Midbrain (tissue), 1 donor: ENCODE data around the gene GTF3C5.
"Not testable (repeated sequence)": the region's sequence is repeated elsewhere in the genome, so short reads cannot be mapped to it uniquely, and the experiment has no call there.

Source experiments
- DNase-seq: peaks from one replicate; lab custom pipeline; 2025; lab: John Stamatoyannopoulos, UW

The GTF3C5 gene, protein sequence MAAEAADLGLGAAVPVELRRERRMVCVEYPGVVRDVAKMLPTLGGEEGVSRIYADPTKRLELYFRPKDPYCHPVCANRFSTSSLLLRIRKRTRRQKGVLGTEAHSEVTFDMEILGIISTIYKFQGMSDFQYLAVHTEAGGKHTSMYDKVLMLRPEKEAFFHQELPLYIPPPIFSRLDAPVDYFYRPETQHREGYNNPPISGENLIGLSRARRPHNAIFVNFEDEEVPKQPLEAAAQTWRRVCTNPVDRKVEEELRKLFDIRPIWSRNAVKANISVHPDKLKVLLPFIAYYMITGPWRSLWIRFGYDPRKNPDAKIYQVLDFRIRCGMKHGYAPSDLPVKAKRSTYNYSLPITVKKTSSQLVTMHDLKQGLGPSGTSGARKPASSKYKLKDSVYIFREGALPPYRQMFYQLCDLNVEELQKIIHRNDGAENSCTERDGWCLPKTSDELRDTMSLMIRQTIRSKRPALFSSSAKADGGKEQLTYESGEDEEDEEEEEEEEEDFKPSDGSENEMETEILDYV

DNA sequence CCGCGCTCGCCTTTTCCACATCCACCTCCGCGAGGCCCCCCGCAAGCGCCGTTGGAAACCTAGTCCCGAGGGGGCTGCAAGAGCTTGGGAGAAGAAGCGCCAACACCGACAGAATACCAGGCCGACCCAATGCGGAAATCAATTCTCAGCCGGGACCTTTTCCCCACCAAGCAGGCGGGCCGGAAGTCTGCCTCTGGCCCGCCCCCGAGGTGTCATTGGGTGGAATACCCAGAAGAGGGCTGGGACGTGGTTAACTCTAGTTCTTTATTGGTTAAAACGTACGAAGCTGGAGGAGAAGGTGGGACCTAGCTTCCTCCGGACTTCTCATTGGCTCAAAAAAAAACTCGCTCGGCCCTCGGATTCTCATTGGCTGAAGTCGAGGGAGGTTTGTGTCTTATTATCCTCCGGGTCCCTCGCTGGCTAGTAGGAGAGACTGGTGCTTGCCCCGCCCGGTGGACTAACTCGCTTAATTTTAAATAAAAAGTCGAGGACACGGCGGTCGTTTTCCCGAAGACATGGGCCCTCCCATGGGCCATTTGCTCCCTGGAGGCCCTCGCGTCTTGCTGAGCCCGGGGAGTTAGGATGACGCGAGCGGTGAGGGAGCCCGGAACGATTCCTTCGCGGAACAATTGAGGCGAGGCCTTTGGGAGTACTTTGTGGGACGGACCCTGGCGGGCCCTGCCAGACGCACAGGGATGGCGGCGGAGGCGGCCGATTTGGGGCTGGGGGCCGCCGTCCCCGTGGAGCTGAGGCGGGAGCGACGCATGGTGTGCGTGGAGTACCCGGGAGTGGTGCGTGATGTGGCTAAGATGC is at the start of gene GTF3C5:
Gene GTF3C5, plus strand, starts transcription at position 681 of the 813 bp plus-strand sequence. Its CDS starts 15 bp downstream, at position 696.
- DNase-seq, result peak; percentile 99

DNA sequence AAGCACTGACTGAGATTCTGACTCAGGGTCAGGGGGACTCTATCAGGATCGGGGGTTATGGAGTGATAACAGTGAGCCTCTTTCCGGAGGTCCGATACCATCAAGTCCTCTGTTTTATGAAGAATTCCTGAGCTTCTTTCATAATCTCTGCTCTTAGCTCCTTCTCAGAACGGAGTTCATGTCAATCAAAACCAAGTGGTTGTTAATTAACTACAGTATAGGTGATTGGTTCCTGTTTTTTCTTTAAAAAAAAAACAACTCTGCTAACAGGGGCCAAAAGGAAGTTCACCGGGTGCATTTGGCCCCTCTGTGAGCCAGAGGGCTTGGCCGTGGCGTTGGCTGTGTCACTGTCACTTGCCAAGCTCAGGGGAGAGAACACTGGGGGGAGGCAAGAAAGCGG is 48.3 kb upstream of the GTF3C5 start:
- no peak for DNase-seq

DNA sequence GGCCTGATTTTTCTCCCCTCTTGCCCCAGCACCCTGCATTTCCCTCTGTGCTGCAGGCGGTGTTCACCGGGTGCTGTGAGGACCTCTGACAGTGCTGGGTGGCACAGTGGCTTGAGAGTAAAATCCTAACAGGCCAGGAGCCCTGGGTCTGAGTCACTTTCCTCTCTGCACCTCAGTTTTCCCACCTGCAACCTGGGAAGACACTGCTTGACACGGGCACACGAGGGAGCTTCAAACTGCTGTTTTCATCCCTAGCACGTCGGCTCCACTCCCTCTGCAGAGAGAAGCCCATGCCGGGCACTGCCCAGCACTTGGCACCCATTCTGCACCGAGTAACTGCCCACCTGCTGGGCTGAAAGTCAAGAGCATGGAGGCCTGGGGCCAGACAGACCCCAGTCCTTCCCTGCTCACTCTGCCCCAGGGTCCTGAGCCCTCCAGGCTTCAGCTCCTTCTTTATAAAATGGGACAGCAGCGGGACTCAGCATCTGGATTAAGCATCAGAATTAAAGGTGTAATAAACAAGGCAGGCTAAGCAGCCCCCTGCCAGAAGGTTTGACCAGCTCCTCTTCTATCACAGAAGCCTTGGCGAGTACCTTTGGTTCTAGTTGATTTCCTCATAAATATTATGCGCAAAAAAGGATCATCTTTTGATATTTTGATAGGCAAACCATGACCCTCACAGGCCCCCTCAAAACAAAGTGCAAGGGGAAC is 47.2 kb upstream of the GTF3C5 start:
- no peak for DNase-seq

DNA sequence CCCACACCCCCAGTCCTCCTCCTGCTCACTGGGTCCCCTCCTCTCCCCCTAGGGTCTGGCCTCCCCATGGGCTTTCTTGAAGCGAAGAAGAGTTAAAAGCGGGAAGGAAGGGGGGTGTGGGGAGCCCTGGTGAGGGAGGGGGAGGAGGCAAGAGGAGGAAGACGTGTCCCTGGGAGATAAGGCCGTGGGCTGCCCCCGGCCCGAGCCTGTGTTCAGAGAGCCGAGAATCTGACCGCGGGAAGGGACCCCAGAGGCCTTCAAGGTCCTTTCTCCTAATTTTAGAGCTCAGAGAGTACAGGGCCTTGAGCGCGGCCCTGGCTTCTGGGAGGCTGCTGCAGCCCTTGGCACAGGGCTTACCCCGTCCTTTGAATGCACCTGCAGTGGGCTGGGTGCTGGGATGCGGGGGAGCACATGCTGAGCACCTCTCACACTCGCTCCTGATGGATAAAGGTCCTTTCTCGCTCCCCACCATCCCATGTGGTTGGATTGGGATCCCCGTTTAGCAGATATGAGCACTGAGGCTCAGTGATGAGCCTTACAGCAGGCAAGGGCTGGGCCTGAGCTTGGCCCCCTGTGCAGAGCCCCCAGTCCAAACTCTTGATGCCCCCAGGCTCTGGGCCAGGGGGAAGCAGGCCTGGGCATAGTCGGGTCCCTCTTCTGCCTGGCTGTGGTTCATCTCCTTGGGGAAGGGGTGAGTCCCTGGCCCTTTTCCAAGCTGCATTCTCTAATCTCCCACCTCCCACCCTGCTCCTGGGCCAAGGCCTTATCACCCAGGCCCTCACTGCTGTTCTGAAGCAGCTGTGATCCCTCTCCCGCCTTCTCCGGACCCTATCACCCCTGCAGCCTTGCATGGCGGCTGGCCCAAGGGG is 46.4 kb upstream of the GTF3C5 start:
- no peak for DNase-seq

DNA sequence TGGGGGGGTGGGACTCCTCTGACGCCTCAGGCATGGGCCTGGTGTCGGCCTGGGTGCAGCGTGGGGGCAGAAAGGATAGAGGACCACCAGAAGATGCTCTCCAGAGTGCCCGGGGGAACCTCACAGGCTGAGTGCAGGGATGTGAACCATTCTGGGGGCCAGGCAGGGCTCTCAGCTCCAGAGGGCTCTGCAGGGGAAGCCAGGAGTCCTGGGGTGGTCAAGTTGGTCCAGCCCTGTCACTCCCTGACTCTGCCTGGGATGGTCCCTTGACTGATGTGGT is 45.8 kb upstream of the GTF3C5 start:
- DNase-seq, result no peak

DNA sequence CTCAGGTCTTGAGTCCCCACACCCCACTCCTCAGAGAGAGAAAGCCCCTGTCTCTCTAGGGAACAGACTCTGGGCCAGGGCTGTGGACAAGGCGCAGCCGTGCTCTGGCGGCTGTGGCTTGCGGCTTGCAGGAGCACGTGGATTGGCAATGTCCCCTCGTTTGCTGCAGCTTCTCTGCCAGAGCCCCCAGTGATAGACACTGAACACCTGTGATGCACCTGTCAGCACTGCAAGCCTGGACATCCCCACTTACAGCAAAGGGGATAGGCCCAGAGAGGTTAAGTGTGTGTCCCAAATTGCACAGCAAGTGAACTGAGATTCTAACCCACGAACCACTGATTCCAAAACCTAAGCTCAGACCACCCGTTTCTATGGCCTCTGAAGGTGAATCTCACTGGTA is 45.3 kb upstream of the GTF3C5 start:
- no peak for DNase-seq

DNA sequence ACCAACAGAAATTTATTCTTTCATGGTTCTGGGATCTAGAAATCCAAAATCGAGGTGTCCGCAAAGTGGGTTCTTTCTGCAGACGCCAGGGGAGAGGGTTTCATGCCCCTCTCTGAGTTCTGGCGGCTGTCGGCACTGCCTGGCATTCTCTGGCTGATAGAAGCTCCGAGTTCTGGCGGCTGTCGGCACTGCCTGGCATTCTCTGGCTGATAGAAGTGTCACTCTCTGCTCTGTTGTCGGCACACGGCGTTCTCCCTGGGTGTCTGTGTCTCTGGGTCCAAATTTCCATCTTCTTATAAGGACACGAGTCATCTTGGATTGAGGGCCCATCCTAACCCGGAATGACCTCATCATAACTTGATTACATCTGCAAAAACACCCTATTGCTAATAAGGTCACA is 44.7 kb upstream of the GTF3C5 start:
- no peak for DNase-seq

DNA sequence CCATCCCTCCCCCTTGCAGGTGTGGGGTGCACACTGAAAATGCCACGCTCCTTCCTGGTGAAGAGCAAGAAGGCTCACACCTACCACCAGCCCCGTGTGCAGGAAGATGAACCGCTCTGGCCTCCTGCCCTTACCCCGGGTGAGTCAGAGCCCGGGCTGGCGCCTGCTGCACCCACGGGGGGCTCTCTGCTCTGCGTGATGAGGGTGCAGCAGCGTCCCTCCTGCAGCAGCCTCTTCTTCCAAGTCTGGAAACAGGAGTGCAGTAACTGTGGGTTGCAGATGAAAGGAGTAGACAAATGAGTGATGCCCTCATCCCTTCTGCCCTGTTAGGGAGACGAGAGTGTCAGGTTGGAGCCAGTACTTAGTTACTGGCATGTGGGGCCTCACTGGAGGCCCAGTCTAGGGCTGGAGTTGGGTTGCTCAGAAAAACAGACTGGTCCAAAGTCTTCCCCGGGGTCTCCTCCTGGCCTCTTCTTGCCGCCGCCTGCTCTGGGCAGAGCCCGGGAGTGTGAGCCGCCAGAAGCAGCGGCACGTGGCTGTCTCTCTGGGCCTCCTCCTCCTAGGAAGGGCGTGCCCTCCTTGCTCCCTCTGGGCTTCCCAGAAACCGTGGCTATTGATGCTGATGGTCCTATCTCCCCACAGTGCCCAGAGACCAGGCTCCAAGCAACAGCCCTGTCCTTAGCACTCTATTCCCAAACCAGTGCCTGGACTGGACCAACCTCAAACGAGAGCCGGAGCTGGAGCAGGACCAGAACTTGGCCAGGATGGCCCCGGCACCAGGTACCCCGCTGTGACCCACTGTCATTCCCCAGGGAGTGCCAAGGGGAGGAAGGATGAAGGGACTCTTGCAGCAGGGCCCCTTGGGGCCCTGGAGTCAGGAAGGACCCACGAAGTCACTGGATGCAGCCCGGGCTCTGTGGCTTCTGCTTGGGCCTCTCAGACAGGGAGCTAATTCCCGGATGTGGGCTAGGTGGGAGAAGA is 43.9 kb upstream of the GTF3C5 start:
- no peak for DNase-seq

DNA sequence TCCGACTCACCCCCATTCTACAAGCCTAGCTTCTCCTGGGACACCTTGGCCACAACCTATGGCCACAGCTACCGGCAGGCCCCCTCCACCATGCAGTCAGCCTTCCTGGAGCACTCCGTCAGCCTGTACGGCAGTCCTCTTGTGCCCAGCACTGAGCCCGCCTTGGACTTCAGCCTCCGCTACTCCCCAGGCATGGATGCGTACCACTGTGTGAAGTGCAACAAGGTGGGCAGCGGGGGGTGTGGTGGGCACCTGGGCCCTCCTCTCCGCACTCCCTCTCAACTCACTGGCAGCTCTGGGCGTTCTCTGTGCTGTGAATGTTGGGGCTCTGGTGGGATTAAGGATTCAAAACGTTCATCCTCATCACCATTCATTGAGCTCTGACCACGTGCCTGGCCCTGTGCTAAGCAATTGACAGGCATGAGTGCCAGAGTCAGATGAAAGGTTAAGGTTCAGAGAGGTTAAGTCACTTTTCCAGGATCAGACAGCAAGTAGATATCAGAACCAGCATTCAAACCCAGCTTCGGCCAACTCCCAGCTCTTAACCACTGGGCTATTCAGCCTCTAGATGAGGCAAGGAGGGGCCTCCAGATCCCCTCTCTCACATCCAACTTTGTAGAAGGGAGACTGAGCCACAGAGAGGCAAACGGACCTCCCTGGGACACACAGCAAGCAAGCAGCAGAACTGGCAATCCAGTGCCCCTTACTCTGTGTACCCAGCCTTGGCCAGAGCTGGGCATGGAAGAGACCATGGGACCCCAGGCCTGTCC is 42.4 kb upstream of the GTF3C5 start:
- DNase-seq, result no peak

DNA sequence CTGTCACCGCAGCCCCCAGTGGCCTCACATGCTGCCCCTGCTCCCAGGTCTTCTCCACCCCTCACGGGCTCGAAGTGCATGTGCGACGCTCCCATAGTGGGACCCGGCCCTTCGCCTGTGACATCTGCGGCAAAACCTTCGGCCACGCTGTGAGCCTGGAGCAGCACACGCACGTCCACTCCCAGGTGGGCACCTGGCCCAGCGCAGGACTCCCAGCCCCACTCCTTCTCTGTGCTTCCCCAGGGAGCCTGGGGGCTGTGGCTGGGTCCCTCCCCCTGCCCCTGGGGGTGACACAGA is 41.8 kb upstream of the GTF3C5 start:
- DNase-seq, result no peak

DNA sequence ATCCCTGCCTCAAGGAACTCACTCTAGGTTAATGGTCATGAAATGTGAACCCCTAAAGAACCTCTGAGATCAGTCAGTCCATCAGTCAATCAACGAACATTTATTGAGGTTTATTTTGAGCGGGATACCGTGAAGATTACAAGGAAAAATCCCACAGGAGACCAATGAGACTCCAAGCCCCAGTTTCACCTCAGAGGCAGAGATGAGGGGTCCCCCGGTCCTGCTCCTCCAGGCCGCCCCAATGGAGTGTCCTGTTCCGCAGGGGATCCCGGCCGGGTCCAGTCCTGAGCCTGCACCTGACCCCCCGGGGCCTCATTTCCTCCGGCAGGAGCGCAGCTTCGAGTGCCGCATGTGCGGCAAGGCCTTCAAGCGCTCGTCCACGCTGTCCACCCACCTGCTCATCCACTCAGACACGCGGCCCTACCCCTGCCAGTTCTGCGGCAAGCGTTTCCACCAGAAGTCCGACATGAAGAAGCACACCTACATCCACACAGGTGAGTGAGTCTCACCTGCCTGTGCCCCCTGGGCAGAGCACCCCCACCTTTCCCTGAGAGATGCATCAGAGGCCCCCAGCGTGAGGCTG is 41.3 kb upstream of the GTF3C5 start:
- no peak for DNase-seq

DNA sequence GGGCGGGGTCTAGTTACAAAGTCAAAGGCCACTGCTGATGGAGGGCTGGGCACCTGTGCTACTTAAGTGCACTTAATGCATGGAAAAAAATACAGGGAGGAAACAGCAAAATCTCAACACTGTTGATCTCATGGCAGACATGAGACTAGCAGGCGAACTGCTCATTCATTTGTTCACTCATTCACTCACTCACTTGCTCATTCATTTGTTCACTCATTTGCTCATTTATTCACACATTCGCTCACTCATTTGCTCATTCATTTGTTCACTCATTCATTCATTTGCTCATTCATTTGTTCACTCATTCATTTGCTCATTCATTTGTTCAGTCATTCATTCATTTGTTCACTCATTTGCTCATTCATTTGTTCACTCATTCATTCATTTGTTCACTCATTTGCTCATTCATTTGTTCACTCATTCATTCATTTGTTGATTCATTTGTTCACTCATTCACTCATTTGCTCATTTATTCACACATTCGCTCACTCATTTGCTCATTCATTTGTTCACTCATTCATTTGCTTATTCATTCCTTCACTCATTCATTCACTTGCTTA is 40.7 kb upstream of the GTF3C5 start:
- DNase-seq, result not testable (repeated sequence)

DNA sequence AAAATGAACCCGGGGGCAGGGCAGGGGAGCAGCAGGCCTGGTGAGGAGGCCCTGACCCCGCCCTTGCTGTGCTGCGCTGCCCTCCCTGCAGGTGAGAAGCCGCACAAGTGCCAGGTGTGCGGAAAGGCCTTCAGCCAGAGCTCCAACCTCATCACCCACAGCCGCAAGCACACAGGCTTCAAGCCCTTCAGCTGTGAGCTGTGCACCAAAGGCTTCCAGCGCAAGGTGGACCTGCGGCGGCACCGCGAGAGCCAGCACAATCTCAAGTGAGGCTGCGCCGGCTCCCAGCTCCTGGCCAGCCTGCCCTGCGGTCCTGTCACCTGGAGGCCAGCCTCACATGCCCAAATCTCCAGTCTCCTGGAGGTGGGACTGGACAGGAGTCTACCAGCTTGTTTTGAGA is 40.0 kb upstream of the GTF3C5 start:
- no peak for DNase-seq

DNA sequence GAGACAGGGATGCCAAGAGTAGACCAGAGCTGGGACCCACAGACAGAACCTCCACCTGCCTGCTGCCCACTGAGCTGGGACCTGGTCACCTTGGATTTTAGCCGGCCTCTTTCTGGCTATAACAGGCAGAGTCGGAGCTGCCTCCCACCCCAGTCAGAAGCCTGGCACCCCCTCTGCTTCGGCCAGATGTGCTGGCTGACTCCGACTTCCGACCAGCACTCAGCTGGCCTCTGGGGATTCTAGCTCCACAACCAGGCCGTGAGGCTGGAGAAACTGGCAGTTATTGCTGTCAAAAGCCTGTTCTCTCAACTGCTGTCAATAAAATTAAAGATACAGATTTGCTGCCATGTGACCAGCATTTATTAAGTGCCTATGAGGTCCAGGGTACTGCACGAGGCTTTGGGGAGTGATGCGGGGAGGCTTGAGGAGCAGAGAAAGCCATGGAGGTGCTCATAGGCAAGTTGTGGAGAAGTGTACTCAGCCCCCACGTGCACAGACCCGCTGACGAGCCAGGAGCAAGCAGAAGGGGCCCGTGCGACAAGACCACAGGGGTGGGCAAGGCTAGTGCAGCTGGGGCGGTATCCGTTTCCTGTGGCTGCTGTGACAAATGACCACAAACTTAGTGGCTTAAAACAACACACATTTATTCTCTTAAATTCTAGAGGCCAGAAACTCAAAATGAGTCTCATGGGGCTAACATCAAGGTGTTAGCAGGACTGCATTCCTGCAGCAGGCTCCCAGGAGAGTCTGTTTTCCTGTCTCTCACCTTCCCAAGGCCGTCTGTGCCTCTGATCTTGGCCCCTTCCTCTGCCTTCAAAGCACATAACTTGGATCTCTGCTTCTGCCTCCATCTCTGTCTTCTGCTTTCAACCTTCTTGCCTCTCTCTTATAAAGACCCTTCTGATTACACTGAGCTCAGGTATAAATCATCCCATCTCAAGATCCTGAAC is 39.2 kb upstream of the GTF3C5 start:
- no peak for DNase-seq

DNA sequence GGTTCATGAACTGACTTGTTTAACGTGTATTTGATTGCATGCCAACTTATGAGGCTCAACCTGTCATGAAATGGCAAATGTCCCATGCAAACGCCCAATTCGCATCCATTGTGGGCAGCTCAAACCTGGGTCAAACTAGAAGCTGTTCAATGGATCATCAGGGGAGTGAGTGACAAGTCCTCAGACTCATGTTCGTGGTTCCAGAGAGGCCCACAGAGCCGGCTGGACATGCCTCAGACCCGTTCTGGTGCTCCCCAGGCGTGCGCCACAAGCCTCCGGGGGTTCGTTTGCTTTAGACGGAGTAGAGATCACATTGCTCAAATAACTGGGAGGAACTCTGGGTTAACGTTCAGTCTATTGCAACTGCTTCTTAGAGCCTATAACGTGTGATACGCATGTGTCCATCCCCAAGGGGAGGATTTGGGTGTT is 37.3 kb upstream of the GTF3C5 start:
- no peak for DNase-seq

DNA sequence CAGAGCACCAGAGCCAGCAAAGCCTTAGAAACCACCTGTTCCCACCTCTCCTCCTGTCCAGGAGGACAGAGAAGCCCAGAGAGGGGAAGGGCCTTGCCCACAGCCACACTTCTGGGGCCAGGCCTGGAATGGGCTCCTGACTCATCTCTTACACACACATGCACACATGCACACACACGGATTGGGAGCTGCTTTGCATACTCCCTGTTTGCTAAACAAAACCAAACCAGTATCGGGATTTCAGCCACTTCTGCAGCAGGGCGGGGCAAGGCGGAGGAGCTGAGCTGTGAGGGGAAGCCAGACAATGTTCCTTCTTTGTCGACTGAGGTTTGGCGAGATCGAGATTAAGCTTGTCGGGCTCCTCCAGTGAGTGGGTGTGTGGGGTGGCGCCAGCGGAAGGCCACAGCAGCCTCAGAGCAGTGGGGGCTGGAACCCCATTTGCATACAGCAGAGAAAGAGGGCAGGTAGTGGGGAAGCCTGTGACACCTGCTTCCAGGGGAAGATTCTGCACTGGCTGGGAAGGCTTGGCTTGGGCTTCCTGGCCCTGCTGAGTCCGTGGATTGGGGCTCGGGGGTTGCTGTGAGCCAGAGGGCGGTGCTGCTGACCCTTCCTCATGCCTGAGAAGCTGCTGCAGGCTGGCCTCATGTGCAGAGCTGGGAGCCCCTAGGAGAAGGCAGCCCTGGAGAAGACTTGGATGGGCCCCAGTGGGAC is 36.2 kb upstream of the GTF3C5 start:
- no peak for DNase-seq

DNA sequence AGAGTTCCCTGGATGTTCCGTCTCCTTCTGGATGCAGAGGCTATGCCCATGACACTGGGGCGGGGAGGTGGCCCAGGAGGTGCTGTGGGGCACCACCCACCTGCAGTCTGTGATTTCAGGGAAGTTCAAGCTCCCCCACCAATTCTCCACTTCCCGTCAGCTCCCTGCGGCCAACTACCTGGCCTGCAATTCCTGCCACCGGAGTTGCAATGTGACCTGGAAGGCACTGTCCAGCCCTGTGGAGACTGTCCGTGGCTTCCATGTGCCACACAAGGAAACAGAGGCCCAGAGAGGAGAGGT is 35.7 kb upstream of the GTF3C5 start:
- no peak for DNase-seq

DNA sequence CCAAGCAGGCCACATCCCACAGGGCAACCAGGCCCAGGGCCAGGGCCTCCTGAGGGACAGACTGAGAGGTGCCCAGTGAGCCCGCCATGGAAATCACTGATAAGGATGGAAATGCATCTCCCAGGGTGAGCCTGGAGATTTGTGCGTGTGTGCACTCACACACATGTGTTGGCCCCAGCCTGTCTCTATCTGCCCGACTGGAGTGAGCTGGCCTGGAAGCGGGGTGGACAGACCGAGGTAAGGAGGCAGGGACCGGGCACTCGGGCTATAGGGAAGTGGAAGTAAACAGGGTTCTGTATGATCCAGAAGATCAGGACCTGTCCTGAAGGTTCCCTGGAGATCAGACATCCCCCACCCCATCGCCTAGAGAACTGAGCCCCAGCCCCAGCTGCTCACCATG is 34.9 kb upstream of the GTF3C5 start:
- DNase-seq, result no peak
